Adrenal gland (tissue), 12 donors: ENCODE measurements around the gene LAMB1. TPM values are rescaled to one million over a fixed set of nuclear protein-coding genes. Genes with fewer than 3 reads are reported as not detected.
A peak's percentile ranks its signal among the peaks of the same experiment; 100 is the strongest.

ENCODE experiments used
- DNase-seq, 7 donors: peaks; one replicate each; pipeline ENCODE4 v3.0.0-alpha.2; 2019 to 2020
- H3K27ac ChIP-seq, 5 donors: fragments of 200-600 bp; sonication (generic) in 4 of 5; 1 replicate in 3 of 5; 2 replicates in 2 of 5; pipeline versions ENCODE4 v1.5.1 to v1.8.0; 2016 to 2020; ENCODE audit warnings: mild to moderate bottlenecking in 1 of 5
- H3K27me3 ChIP-seq: fragments of 200-600 bp; 2 replicates; pipeline ENCODE4 v1.8.0; 2021
- H3K36me3 ChIP-seq, 2 donors: fragments of 200-600 bp; replicated peaks in 1 of 2; 1 replicate in 1 of 2; 2 replicates in 1 of 2; pipeline versions ENCODE4 v1.5.1 to v1.8.0; 2018 to 2022
- H3K4me1 ChIP-seq, 2 donors: fragments of 200-600 bp; replicated peaks in 1 of 2; 1 replicate in 1 of 2; 2 replicates in 1 of 2; pipeline versions ENCODE4 v1.5.1 to v1.8.0; 2018 to 2021
- H3K4me3 ChIP-seq, 4 donors: fragments of 200-600 bp; sonication (generic) in 3 of 4; one replicate each; pipeline ENCODE4 v1.5.1; 2016 to 2018
- H3K9me3 ChIP-seq, 3 donors: fragments of 200-600 bp; sonication (generic) in 1 of 3; replicated peaks in 1 of 3; 1 replicate in 2 of 3; 2 replicates in 1 of 3; pipeline versions ENCODE4 v1.5.1 to v1.8.0; 2016 to 2021
- POLR2A ChIP-seq, 2 donors: fragments of 450-650 bp; IDR thresholded peaks; one replicate each; pipeline ENCODE4 v1.6.1; 2017; ENCODE audit warnings: antibody characterized with exemption in 2 of 2, mild to moderate bottlenecking in 2 of 2, moderate library complexity in 1 of 2
- WGBS, 4 donors: extraction: QIAGEN DNeasy Blood & Tissue Kit in 2 of 4; methylation state at CpG; one replicate each; pipeline versions ENCODE4 v1.1.5 to v1.1.7; 2013 to 2017; 5-methylcytosine and 5-hydroxymethylcytosine counted together
- intact Hi-C, 2 donors: fragments of 100-400 bp; cut with DNase I; formaldehyde crosslinking; loops; one replicate each; pipeline versions ENCODE4 v1.14.1 to v1.15.0; 2022 to 2023
- polyA plus RNA-seq, 3 donors: library from polyadenylated mRNA; stranded (reverse); fragments of 200-250 nt in 2 of 3; fragments of 350-450 nt in 1 of 3; fragmentation: Illumina TruSeq in 1 of 3; extraction: RNeasy Lipid Tissue Mini Kit (QIAGEN cat#74804) in 1 of 3; gene quantifications; one replicate each; pipeline ENCODE4 v1.2.3, GENCODE V29; 2013 to 2014
- total RNA-seq, 9 donors: library from RNA; depleted of rRNA in 4 of 9; stranded (reverse); fragments of >200 nt in 4 of 9; fragments of 120-200 nt in 1 of 9; fragmentation: NEBNext Ultra II Directional in 1 of 9; extraction: Animal tissue kit (Norgen Biotek cat#: 25700) in 1 of 9; gene quantifications; one replicate each; pipeline versions ENCODE4 v1.1.0 to v1.2.4, GENCODE V29; 2013 to 2023
- TF ChIP-seq, protein P1 (sequence below), 6 experiments: fragments of 450-650 bp in 4 of 6; fragments of 200-600 bp in 2 of 6; sonication (generic) in 1 of 6; IDR thresholded peaks; 1 replicate in 5 of 6; 2 replicates in 1 of 6; pipeline versions ENCODE4 v1.5.1 to v1.8.0; 2016 to 2021; ENCODE audit warnings: antibody characterized with exemption in 6 of 6, mild to moderate bottlenecking in 2 of 6, moderate library complexity in 1 of 6
- donor health status: healthy with polysubstance abuse.
- donor health status: Bipolar disorder and iron deficiency.
- donor health status: DM: yes; HTN: yes; CAD: no.
- donor health status: DM: no; HTN: no; CAD: no.
- donor health status: DM: no; HTN: no; CAD: no.
- donor health status: DM: yes; HTN: yes; CAD: no.

LAMB1 gene
- total and polyA plus RNA-seq, 12 donors = 48.6 to 164 (median 90.2) TPM

DNA sequence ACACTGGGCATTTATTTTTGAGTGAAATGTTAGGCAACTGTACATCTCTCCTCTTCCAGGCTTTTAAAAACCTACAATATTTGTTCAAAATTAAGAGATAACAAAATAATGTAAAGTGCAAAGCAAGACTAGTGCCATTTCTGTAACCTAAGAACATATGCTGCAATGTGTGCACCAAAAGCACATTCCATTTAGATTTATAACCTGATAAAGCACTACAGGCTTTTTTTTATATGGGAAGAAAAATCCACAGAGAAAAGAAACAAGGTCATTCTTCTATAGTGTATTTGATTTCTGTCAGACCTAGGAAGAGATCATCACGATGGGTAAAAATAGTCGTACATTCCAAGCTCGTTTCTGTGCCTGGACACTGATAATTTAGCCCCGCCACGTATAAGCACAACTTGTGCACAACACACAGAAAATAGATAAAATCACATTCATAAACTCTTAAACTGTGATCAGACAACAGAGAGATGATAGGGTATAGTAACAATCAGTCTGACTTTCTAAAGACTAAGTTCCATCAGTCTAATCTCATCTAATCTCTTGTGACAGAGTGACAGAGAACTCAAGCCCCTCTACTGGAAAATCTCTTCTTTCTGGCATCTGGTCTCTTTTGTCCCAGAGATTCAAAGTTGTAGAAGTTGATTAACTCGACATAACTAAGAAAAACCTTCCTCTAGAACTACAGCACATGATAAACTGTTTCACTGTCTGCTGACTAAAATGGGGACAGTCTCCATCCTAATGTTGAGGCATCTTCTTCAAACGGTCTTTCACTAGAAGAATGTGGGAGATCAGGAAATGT lies 6.7 kb downstream of the LAMB1 start:
- H3K4me1 ChIP-seq = peaks cover 6 to 14% of the 10 kb centered on the region in 2 donors
- intact Hi-C loops = loop anchor here in 1 of 2 donors (10.0 kb wide), 1 partner anchor 149 kb away; no protein-coding TSS in a partner anchor
- WGBS, 4 donors = 45 to 58% (median 51%) methylated on average over 7 of the region's 7 CpGs
- H3K9me3 ChIP-seq = no peaks in the 10 kb centered on the region
- peak overlapping the region in 2 of 5 donors; percentile 19 to 57 for H3K27ac ChIP-seq
- DNase-seq = no peak
- TF ChIP-seq, protein P1, sequence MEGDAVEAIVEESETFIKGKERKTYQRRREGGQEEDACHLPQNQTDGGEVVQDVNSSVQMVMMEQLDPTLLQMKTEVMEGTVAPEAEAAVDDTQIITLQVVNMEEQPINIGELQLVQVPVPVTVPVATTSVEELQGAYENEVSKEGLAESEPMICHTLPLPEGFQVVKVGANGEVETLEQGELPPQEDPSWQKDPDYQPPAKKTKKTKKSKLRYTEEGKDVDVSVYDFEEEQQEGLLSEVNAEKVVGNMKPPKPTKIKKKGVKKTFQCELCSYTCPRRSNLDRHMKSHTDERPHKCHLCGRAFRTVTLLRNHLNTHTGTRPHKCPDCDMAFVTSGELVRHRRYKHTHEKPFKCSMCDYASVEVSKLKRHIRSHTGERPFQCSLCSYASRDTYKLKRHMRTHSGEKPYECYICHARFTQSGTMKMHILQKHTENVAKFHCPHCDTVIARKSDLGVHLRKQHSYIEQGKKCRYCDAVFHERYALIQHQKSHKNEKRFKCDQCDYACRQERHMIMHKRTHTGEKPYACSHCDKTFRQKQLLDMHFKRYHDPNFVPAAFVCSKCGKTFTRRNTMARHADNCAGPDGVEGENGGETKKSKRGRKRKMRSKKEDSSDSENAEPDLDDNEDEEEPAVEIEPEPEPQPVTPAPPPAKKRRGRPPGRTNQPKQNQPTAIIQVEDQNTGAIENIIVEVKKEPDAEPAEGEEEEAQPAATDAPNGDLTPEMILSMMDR (IDR thresholded peaks at IDR 0.05) = no peak
- no peak for TF ChIP-seq POLR2A (IDR thresholded peaks at IDR 0.05)
- no peak overlapping the region for H3K4me3 ChIP-seq
- peaks cover 0 to 6% of the 10 kb centered on the region in 2 donors for H3K36me3 ChIP-seq
- H3K27me3 ChIP-seq = no peaks in the 10 kb centered on the region

DNA sequence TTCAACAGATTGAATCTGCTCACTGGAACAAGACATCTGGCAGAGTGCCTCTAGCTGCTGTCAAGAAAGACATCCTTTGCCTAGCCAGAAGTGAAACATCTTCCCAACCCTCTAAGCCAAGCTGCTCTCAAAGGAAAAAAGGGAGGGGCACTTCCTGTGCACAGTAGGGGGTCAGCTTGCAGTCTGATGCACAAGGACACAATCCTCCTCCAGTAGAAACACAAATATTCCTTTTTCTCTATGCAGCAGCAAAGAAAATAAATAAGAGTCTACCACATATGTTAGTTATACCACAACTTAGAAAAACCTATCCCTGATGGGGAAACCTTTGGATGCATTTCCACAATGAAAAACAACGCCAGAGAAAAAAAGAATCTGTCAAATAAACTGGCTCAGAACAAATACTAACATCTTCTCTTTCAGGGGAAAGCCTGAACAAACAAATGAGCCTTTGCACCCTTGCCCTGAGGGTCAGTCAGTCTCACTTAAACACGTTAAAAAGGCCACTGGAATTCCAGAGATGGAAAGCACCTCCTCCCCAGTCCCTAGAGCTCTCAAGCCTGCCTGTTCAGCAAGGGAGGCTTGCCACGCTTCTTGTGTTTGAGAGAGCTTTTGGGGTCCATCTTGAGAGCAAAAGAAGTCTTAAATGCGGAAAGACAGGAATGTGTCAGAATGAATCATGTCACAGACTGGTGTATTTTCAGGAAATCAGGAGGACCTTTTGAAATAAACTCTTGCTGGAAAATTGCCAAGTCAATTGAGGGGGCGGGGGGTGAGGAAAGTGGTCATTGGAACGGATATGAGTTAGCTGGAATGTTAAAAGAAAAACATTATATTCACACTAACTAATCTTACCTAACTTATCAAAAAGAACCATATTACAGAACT lies 7.5 kb downstream of the LAMB1 start:
- intact Hi-C loops = loop anchor here in 1 of 2 donors (10.0 kb wide), 1 partner anchor 149 kb away; no protein-coding TSS in a partner anchor
- H3K9me3 ChIP-seq = no peaks in the 10 kb centered on the region
- no peak for DNase-seq
- no peak overlapping the region for H3K4me3 ChIP-seq
- peaks cover 6 to 10% of the 10 kb centered on the region in 2 donors for H3K4me1 ChIP-seq
- TF ChIP-seq, protein P1 (IDR thresholded peaks at IDR 0.05) = no peak
- no peak for TF ChIP-seq POLR2A (IDR thresholded peaks at IDR 0.05)
- H3K27ac ChIP-seq = peak overlapping the region in 2 of 5 donors; percentile 19 to 57
- H3K27me3 ChIP-seq = no peaks in the 10 kb centered on the region
- H3K36me3 ChIP-seq = peaks cover 0 to 6% of the 10 kb centered on the region in 2 donors
- 33 to 39% (median 38%) methylated on average over 6 of the region's 6 CpGs for WGBS, 4 donors

DNA sequence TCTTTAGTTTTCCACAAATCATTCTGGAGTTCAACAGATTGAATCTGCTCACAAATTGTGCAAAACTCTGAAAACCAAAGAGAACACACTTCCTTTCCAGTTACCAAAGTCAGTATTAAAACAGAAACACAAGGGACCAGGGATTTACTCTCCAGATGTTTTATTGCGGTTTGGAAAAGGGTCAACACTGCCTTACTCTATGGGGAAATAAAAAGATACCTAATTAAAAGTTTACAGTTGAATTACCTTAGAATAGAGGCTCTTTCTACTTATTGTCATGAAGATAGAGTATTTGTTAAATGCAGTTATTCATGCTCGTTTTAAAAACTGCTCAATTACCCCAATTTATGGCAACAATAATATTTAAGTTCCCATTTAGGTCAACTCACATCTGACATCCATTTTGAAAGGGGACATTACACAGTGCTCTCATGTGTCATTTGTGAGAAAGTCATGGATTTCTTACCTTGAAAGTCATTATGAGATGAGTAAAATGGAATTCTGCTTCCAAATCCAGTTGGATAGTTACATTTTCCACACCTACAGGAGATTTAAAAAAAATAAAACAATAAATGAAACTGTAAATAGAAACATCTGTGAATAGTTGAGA lies 8.4 kb downstream of the LAMB1 start:
- 63 to 72% (median 68%) methylated on average over 2 of the region's 2 CpGs for WGBS, 4 donors
- Histone ChIP-seq H3K27ac (peak overlapping the region in 1 of 5 donors; percentile 33), H3K4me3 (no peak overlapping the region), H3K27me3 (no peaks in the 10 kb centered on the region), H3K36me3 (peaks cover 0 to 6% of the 10 kb centered on the region in 2 donors), H3K9me3 (no peaks in the 10 kb centered on the region), H3K4me1 (peaks cover 6 to 10% of the 10 kb centered on the region in 2 donors)
- no peak for TF ChIP-seq POLR2A (IDR thresholded peaks at IDR 0.05)
- intact Hi-C loops = loop anchor here in 1 of 2 donors (10.0 kb wide), 1 partner anchor 150 kb away; no protein-coding TSS in a partner anchor
- no peak for DNase-seq

DNA sequence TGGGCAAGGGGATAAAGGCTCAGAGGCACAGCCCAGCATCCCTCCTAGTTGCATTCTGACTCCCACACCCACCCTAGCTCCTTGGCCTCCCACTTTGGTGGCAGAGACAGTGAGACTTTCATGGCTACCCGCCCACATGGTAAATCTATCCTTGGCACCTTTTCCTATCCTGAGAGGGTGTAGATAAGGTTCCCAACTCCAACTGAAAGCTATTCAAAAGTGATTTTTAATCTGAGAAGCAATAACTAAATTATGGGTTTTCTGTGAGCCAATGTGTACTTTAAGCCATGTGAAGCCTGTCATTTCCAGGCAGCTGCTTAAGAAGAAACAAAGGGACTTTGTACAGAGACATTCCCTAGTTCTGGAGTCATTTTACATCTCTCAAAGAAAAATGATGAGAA lies 9.1 kb downstream of the LAMB1 start:
- Histone ChIP-seq H3K27me3 (no peaks in the 10 kb centered on the region), H3K36me3 (peaks cover 0 to 6% of the 10 kb centered on the region in 2 donors), H3K27ac (peak overlapping the region in 1 of 5 donors; percentile 38), H3K4me1 (peaks cover 6 to 7% of the 10 kb centered on the region in 2 donors), H3K9me3 (no peaks in the 10 kb centered on the region), H3K4me3 (no peak overlapping the region)
- WGBS, 4 donors = 79 to 89% (median 85%) methylated on average over 1 of the region's 1 CpG
- DNase-seq = no peak
- TF ChIP-seq, protein P1 (IDR thresholded peaks at IDR 0.05) = no peak
- no peak for TF ChIP-seq POLR2A (IDR thresholded peaks at IDR 0.05)
- intact Hi-C loops = loop anchor here in 1 of 2 donors (10.0 kb wide), 1 partner anchor 151 kb away; no protein-coding TSS in a partner anchor
